GM23338 (cell line): ENCODE measurements around the gene MS4A13. TPM values are rescaled to one million over a fixed set of nuclear protein-coding genes. Genes with fewer than 3 reads are reported as not detected.
"Not testable (repeated sequence)": the region's sequence is repeated elsewhere in the genome, so short reads cannot be mapped to it uniquely, and the experiment has no call there.

Source experiments
- ATAC-seq: fragments of 200-7000 bp; cut with Tn5 transposase; 3 replicates; pipeline ENCODE4 v1.9.1; 2020
- DNase-seq: peaks from one replicate; pipeline ENCODE4 v3.0.0-alpha.2; 2015; ENCODE audit warnings: low spot score
- H2AFZ ChIP-seq: fragments of 200-600 bp; sonication (generic); 2 replicates; pipeline ENCODE4 v1.8.0; 2016; ENCODE audit warnings: antibody characterized with exemption, mild to moderate bottlenecking, moderate library complexity
- H3F3A ChIP-seq: fragments of 200-600 bp; sonication (generic); replicated peaks from 2 replicates; pipeline ENCODE4 v1.8.0; 2017; ENCODE audit warnings: antibody characterized with exemption, mixed run types, low read depth
- H3K27ac ChIP-seq: fragments of 200-600 bp; sonication (generic); 2 replicates; pipeline ENCODE4 v1.6.1; 2016; ENCODE audit warnings: low read depth
- H3K27me3 ChIP-seq: fragments of 200-600 bp; sonication (generic); 2 replicates; pipeline ENCODE4 v1.8.0; 2016; ENCODE audit warnings: mild to moderate bottlenecking, mixed run types, moderate library complexity; ENCODE audit not compliant: insufficient read depth
- H3K36me3 ChIP-seq: fragments of 200-600 bp; sonication (generic); 2 replicates; pipeline ENCODE4 v1.8.0; 2016; ENCODE audit warnings: mild to moderate bottlenecking; ENCODE audit not compliant: insufficient read depth
- H3K4me1 ChIP-seq: fragments of 200-600 bp; sonication (generic); 2 replicates; pipeline ENCODE4 v1.8.0; 2016; ENCODE audit warnings: mild to moderate bottlenecking, moderate library complexity; ENCODE audit not compliant: insufficient read depth
- H3K4me2 ChIP-seq: fragments of 200-600 bp; sonication (generic); 2 replicates; pipeline ENCODE4 v1.7.1; 2017; ENCODE audit warnings: mixed run types
- H3K4me3 ChIP-seq: fragments of 200-600 bp; sonication (generic); 2 replicates; pipeline ENCODE4 v1.6.1; 2016; ENCODE audit warnings: mixed run types
- H3K79me2 ChIP-seq: fragments of 200-600 bp; sonication (generic); replicated peaks from 2 replicates; pipeline ENCODE4 v1.8.0; 2017; ENCODE audit warnings: mild to moderate bottlenecking; ENCODE audit not compliant: insufficient read depth
- H3K9me2 ChIP-seq: fragments of 200-600 bp; sonication (generic); 2 replicates; pipeline ENCODE4 v1.8.0; 2017; ENCODE audit not compliant: insufficient read depth
- H4K20me1 ChIP-seq: fragments of 200-600 bp; sonication (generic); replicated peaks from 2 replicates; pipeline ENCODE4 v1.8.0; 2017; ENCODE audit warnings: mild to moderate bottlenecking; ENCODE audit not compliant: insufficient read depth
- H3K27ac Mint-ChIP-seq: 2 replicates; pipeline ENCODE4 v1.8.0; 2020; ENCODE audit warnings: inconsistent platforms, mild to moderate bottlenecking, moderate library complexity, mixed read lengths
- H3K27me3 Mint-ChIP-seq: 3 replicates; pipeline ENCODE4 v1.8.0; 2022; ENCODE audit warnings: low read depth, mild to moderate bottlenecking, moderate library complexity, mixed read lengths, inconsistent platforms; ENCODE audit not compliant: insufficient read depth, poor library complexity
- H3K36me3 Mint-ChIP-seq: 3 replicates; pipeline ENCODE4 v1.8.0; 2021; ENCODE audit warnings: low read depth, mild to moderate bottlenecking, inconsistent platforms, moderate library complexity, mixed read lengths
- H3K4me1 Mint-ChIP-seq: 3 replicates; pipeline ENCODE4 v1.8.0; 2020; ENCODE audit warnings: mild to moderate bottlenecking, inconsistent platforms, mixed read lengths
- H3K4me3 Mint-ChIP-seq: 3 replicates; pipeline ENCODE4 v1.8.0; 2021; ENCODE audit warnings: moderate library complexity, mild to moderate bottlenecking, inconsistent platforms, mixed read lengths
- H3K9me3 Mint-ChIP-seq: 3 replicates; pipeline ENCODE4 v1.8.0; 2020; ENCODE audit warnings: moderate library complexity, mild to moderate bottlenecking, inconsistent platforms, mixed read lengths
- CREB1 ChIP-seq: fragments of 250-450 bp; sonication (Bioruptor Pico); IDR thresholded peaks from 2 replicates; pipeline ENCODE4 v1.5.0; 2020; ENCODE audit warnings: low read depth, mild to moderate bottlenecking, moderate library complexity
- CTCF ChIP-seq, 2 experiments: fragments of 200-600 bp in 1 of 2; sonication (generic) in 1 of 2; conservative IDR thresholded peaks; 2 replicates each; pipeline versions ENCODE4 v1.5.1 to v1.6.1; 2016 to 2017; ENCODE audit warnings: antibody characterized with exemption in 2 of 2, low read depth in 2 of 2, mild to moderate bottlenecking in 2 of 2, moderate library complexity in 1 of 2
- EZH2 ChIP-seq: fragments of 200-600 bp; sonication (generic); IDR thresholded peaks from one replicate; pipeline ENCODE4 v1.8.0; 2017; ENCODE audit warnings: antibody characterized with exemption, mild to moderate bottlenecking, low read depth; ENCODE audit not compliant: unreplicated experiment
- JUNB ChIP-seq: IDR thresholded peaks from one replicate; pipeline ENCODE4 v1.6.1; 2016; ENCODE audit warnings: antibody characterized with exemption; ENCODE audit not compliant: unreplicated experiment
- NANOG ChIP-seq: IDR thresholded peaks from 2 replicates; pipeline ENCODE4 v1.6.1; 2016; ENCODE audit warnings: antibody characterized with exemption, borderline replicate concordance
- POLR2AphosphoS5 ChIP-seq: IDR thresholded peaks from 2 replicates; pipeline ENCODE4 v1.6.1; 2016; ENCODE audit warnings: antibody characterized with exemption, low read depth
- REST ChIP-seq: IDR thresholded peaks from one replicate; pipeline ENCODE4 v1.6.1; 2018; ENCODE audit warnings: antibody characterized with exemption; ENCODE audit not compliant: unreplicated experiment
- STAT1 ChIP-seq: IDR thresholded peaks from one replicate; pipeline ENCODE4 v1.6.1; 2016; ENCODE audit warnings: antibody characterized with exemption; ENCODE audit not compliant: unreplicated experiment
- ZNF114 ChIP-seq: fragments of 250-450 bp; sonication (Bioruptor Pico); IDR thresholded peaks from 2 replicates; pipeline ENCODE4 v1.5.0; 2020; ENCODE audit warnings: mild to moderate bottlenecking, moderate library complexity
- ZNF331 ChIP-seq: fragments of 250-450 bp; sonication (Bioruptor Pico); IDR thresholded peaks from 2 replicates; pipeline ENCODE4 v1.5.0; 2020; ENCODE audit warnings: low read depth, mild to moderate bottlenecking, moderate library complexity
- ZNF462 ChIP-seq: fragments of 250-450 bp; sonication (Bioruptor Pico); IDR thresholded peaks from 2 replicates; pipeline ENCODE4 v1.5.0; 2020; ENCODE audit warnings: mild to moderate bottlenecking, moderate library complexity
- polyA plus RNA-seq: library from polyadenylated mRNA; unstranded; fragments of >200 nt; fragmentation: Nextera tagmentation; extraction: Ambion mirVana; gene quantifications from 2 replicates; pipeline ENCODE4 v1.2.1, GENCODE V29; 2016
- total RNA-seq: library from RNA; depleted of rRNA; stranded (reverse); fragments of >200 nt; shearing (Covaris generic); gene quantifications from 2 replicates; pipeline ENCODE4 v1.2.3, GENCODE V29; 2014

The MS4A13 gene
- total and polyA plus RNA-seq, 2 experiments from 2014 or later, result not detected

- not testable (repeated sequence) for ATAC-seq, H3K4me1 Mint-ChIP-seq, H3F3A ChIP-seq, H3K36me3 Mint-ChIP-seq, H3K79me2 ChIP-seq, H3K4me3 Mint-ChIP-seq, H3K27me3 ChIP-seq, H3K4me3 ChIP-seq, H3K27me3 Mint-ChIP-seq, H3K4me2 ChIP-seq, H3K27ac ChIP-seq, H2AFZ ChIP-seq, H3K27ac Mint-ChIP-seq, H3K36me3 ChIP-seq, H3K4me1 ChIP-seq, H4K20me1 ChIP-seq, DNase-seq, H3K9me2 ChIP-seq, H3K9me3 Mint-ChIP-seq
Observed at GRCh38 chr11:60538627-60539026, 23.4 kb downstream of the MS4A13 start.

GRCh38 chr11:60544077-60544476 is 28.9 kb downstream of the MS4A13 start:
- Histone ChIP-seq H2AFZ (no peak overlapping the region), H3K27me3 (no peaks in the 10 kb centered on the region)
- no peaks in the 10 kb centered on the region for H3K4me1 Mint-ChIP-seq
- TF ChIP-seq EZH2 (no peak), CREB1 (CRISPR knock-in tag) (no peak), CTCF (conservative IDR thresholded peaks at IDR 0.05; ENCODE audit: low read depth in 2 of 2) (no peak), ZNF114 (no peak), ZNF331 (CRISPR knock-in tag) (no peak), JUNB (no peak), STAT1 (no peak), NANOG (no peak), REST (no peak), POLR2AphosphoS5 (no peak), ZNF462 (CRISPR knock-in tag) (no peak)

More at GRCh38 chr11:60544077-60544476, 28.9 kb downstream of the MS4A13 start:
- no peak overlapping the region for H3K27ac ChIP-seq
- no peak overlapping the region for H3K27ac Mint-ChIP-seq
- no peaks in the 10 kb centered on the region for H3K79me2 ChIP-seq
- no peak overlapping the region for H3K4me2 ChIP-seq
- H3K4me3 ChIP-seq, result no peak overlapping the region
- H3K27me3 Mint-ChIP-seq, result no peaks in the 10 kb centered on the region
- H3K4me3 Mint-ChIP-seq, result no peak overlapping the region
- ATAC-seq (no peak), DNase-seq (no peak)
- no peaks in the 10 kb centered on the region for H3K9me2 ChIP-seq
- H3K9me3 Mint-ChIP-seq, result peaks cover 8% of the 10 kb centered on the region
- no peaks in the 10 kb centered on the region; the same call in 2 of the 3 replicates for H3K36me3 Mint-ChIP-seq
- H3F3A ChIP-seq, result no peaks in the 10 kb centered on the region
- no peaks in the 10 kb centered on the region for H3K36me3 ChIP-seq
- H4K20me1 ChIP-seq, result no peaks in the 10 kb centered on the region
- no peaks in the 10 kb centered on the region for H3K4me1 ChIP-seq
